ENCODE results near the gene ERVW-1. TPM values are rescaled to one million over a fixed set of nuclear protein-coding genes. Genes with fewer than 3 reads are reported as not detected.

Gene ERVW-1
- not detected in 2 replicates for total RNA-seq

GRCh38 chr7:92477681-92478080 is at the start of gene ERVW-1:
TSS of gene ERVW-1 (minus strand) at chr7:92477946. CDS start at chr7:92470381, 7,565 bp downstream.

GRCh38 chr7:92447345-92448204 is 30.2 kb downstream of the ERVW-1 start, which contains the start of gene GATAD1:
TSS of gene GATAD1 (plus strand) at chr7:92447482. CDS start at chr7:92447730, 248 bp downstream.

Other genes starting within 250 kb of the ERVW-1 start
- gene KRIT1, start 232.0 kb downstream of the ERVW-1 start, total RNA-seq: 44.1 and 59.9 TPM in 2 replicates
- 58.8 and 65.9 TPM in 2 replicates for gene ANKIB1, start 232.0 kb downstream of the ERVW-1 start, total RNA-seq
- 19.5 and 32.0 TPM in 2 replicates for gene GATAD1, start 30.5 kb downstream of the ERVW-1 start, total RNA-seq
- 16.7 and 24.1 TPM in 2 replicates for gene PEX1, start 50.6 kb upstream of the ERVW-1 start, total RNA-seq
- 7.9 and 11.8 TPM in 2 replicates for gene RBM48, start 50.8 kb upstream of the ERVW-1 start, total RNA-seq
- 17.4 and 23.5 TPM in 2 replicates for gene FAM133B, start 112.4 kb upstream of the ERVW-1 start, total RNA-seq

All from nasal cavity respiratory epithelium epithelial cell of viscerocranial mucosa (primary cell).